Measurements from ENCODE around the gene ZNF273.
"Not testable (repeated sequence)": the region's sequence is repeated elsewhere in the genome, so short reads cannot be mapped to it uniquely, and the experiment has no call there.

The ZNF273 gene

DNA sequence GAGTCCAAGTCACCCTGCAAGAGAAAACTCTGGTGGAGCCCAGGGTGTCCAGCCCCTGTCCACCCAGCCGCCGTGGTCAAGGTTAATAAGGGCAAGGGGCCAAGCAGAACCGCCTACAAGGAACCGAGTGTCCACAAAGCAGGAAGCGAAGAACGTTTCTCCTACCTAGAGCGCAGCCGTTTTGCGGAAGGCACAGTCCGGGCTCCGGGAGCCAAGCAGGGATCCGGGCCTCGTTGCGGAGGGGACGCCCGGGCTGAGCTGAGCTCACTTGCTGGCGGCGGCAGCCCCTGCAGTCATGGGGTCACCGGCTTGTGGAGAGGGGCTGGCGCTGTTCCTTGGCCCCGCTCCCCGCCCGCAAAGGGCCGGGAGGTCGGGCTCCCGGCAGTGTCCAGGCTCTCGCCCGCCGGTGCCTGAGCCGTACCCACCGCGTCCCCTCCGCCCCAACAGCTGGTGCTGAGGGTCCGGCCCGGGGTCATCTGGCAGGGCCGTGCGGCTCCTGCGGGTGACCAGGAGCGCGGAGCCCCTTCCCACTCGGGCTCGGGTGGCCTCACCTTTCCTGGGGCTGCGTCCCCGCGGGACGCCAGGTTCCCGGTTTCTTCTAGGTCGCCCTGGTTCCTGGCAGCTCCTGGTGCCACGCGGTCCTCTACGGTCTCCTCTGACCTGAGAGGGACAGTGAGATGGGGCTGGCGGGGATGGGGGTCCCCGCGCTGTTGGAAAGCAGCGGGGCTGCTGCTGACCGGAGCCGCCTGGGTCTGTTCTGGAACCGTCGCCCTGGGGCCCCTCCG is 14.0 kb upstream of the ZNF273 start:
- DNase-seq (ENCODE audit: low read depth) = no peak

DNA sequence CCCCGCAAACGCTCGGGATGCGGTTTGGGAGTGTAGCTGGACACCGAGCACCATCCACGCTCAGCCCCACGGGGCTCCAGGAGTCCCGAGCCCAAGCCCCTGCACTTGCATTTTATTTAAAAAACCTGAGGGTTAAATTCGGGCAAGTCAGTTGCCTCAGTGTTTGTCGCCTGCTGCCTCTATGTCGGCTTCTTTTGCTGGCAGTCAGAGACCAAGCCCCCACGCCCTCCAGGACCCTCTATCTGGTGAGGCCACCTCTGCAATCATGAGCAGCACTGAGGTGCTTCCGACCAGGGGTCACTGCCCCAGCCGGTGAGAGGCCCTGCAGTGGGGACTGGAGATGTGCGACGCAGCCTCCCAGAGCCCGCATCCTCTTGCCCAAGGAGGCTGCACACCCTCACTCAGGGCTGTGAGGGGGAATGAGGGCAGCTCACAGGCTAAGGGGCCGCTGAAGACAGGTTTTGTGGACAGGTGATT is 13.3 kb upstream of the ZNF273 start:
- no peak for DNase-seq (ENCODE audit: low read depth)

DNA sequence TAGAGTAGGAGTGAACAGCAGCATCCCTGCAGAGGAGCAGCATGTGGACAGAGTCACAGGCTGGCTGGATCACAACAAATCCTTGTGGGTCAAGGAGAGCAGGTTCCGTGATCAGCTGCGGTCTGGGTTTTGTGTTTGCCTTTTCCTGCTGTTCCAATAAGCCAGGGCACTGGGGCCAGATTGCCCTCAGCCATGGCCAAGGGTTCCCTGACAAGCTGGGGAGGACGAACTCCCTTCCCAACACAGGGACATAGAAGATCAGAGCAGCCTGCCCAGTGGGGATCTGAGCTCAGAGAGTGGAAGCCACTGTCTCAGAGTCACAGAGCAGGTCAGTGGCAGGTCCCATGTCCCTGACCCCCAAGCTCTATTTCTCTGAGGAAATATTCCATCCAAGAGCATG is 12.8 kb upstream of the ZNF273 start:
- not testable (repeated sequence) for DNase-seq (ENCODE audit: low read depth)

DNA sequence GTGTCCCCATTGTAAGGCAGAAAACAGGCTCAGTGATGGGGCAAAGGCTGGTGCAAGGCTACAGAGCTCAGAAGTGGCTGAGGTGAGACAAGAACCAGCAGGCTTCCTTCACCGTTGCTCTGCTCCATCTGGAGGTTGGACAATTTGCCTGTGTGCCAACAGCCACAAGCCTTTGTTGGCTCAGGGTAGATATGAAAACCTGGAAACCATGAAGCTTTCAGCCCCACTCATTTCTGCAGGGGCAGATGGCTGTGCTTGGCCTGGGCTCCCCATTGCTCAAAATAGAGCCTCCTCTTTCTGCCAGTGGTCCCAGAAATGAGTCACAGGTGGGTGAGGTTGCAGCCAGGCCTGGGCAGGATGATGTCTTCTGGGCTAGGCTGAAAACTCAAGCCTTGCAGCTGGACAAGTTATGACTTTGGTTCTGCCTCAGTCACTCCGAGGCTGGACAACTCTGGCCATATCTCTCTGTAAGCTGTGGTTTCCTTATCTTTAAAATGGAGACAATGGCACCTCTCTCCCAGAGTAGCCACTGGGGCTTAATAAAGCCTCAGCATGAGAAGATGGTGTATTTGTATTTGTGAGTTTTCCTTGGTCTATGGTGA is 12.2 kb upstream of the ZNF273 start:
- DNase-seq (ENCODE audit: low read depth) = no peak

GRCh38 chr7:64891363-64892081 is 11.6 kb upstream of the ZNF273 start:
- DNase-seq (ENCODE audit: low read depth) = not testable (repeated sequence)

DNA sequence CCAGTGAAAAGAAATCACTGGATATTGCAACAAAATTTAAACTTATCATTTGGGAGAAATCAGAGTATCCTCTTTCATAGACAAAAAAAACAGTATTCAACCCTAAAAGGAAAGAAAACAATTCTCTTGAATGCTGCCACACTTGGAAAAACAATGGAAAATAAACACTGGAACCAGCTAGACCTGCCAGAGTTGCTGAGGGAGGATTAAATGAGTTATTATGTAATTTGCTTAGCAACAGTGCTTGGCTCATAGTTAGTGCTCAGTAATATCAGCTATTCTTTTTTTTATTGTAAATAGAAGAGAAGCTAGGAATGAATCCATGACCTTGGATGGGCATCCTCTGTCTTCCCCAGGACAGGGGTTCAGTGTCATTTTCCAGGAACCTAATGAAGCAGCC is 11.0 kb upstream of the ZNF273 start:
- DNase-seq (ENCODE audit: low read depth) = no peak

DNA sequence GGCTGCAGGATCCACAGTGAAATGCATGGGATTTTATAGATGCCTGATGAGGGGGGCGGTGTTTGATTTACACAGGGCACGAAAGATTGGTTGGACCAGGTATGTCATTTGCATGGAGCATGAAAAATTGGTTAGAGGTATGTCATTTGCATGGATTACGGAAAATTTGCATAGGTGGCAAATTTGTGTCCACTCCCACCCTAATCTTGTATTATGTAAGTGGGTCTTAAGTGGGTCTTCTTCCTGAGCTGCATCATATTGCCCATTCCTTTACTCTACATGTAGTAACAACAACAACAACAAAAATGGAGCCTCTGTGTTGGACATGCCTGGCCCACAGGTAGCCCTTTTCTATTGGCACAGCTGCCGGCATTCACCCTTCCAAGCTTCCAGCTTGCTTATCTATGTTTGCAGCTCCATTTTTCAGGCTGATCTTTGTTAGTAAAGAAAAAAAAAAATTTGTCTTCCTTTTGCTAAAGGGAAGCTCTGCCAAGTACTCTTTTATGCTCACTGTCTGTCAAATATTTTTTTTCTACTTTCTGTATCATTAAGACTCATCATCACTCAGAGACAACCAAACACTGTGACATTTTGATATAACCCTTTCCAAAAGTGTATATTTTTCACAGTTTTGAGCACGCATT is 10.3 kb upstream of the ZNF273 start:
- no peak for DNase-seq (ENCODE audit: low read depth)

DNA sequence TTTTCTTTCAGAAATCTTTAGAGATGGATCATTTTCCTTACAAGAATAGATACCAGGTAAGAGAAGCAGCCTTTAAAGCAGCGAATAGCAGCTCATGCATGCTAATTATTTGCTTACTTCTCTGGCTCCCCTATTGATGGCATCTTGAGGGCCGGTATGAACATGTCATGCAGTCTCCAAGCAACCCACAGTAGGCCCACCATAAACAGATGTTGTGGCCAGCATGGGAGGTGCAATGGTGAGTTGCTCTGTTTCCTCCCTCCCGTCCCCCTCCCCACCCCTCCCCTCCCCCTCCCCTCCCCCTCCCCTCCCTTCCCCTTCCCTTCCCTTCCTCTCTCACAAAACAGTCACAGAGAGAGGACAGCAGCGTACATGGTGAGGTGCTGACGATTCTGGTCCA is 9.7 kb upstream of the ZNF273 start:
- DNase-seq (ENCODE audit: low read depth) = no peak

GRCh38 chr7:64902461-64902805 is 640 bp upstream of the ZNF273 start:
- not testable (repeated sequence) for DNase-seq (ENCODE audit: low read depth)

DNA sequence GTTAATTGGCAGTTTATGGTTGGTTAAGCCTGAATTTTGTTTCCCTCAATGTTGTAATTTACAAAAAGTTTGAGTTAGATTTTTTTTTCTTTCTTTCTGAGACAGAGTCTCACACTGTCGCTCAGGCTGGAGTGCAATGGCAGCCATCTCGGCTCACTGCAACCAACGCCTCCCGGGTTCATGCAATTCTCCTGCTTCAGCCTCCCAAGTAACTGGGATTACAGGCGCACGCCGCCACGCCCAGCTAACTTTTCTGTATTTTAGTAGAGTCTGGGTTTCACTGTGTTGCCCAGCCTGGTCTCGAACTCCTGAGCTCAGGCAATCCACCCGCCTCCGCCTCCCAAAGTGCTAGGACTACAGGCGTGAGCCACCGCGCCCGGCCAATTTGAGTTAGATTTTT is 935 bp downstream of the ZNF273 start:
- DNase-seq (ENCODE audit: low read depth) = no peak

- no peak for DNase-seq (ENCODE audit: low read depth)
These were observed 2.1 kb downstream of the ZNF273 start for GRCh38 chr7:64905133-64905532.

DNA sequence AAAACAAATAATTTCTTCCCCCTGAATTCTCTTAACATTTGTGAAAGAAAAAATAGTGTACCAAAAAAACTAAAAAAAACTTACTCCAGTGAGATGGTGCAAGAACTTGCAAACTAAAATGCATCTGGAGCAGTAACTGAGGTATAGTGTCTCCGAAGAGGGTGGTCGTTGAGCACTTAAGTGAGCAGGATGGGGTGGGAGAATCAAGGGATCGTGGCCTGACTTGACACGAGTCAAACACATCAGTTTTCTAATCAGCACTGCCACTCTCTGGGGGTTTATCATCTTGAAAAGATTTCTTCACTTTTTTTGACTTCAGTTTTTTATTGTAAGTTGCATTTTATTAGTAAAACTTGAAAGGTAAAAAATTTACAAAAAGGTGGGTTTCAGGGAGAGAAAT is 2.5 kb downstream of the ZNF273 start:
- no peak for DNase-seq (ENCODE audit: low read depth)

DNA sequence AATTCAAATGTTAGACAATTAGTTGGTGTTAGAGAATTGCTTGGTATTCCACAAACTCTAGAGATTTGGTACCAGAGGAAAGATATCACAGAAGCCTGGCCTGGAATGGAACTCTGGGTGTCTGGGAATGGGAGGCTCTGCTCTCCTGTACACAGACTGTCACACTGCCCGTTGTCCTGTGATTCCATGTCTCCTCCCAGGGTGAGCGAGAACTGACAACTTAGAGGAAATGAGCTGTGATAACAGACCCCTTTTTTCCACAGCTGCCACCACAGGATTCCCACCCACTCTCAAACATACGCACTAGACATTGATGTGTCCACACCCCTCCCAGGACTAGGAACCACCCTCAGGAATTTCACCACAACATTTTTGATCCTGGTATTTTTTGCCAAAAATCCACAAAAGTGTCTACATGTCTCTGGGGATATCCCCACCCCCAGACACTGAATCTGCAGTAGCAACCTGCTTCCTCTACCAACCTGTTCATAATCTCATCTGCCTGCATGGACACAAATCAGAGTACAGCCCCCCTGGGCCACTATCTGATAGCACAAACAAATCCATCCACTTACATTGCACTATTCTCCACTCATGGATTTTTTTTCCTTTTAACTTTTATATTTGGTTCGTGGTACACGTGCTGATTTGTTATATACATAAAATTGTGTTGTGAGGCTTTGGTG is 4.7 kb downstream of the ZNF273 start:
- DNase-seq (ENCODE audit: low read depth) = peak; percentile 8

DNA sequence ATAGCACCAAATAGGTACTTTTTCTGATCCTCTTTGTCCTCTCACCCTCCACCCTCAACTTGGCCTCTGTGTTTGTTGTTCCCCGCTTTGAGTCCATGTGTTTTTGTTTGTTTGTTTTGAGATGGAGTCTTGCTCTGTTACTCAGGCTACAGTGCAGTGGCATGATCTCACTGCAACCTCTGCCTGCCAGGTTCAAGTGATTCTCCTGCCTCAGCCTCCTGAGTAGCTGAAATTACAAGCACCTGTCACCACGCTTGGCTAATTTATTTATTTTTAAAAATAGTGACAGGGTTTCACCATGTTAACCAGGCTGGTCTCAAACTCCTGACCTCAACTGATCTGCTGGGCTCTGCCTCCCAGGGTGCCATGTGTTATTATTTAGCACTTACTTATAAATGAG is 5.3 kb downstream of the ZNF273 start:
- DNase-seq (ENCODE audit: low read depth) = no peak

DNA sequence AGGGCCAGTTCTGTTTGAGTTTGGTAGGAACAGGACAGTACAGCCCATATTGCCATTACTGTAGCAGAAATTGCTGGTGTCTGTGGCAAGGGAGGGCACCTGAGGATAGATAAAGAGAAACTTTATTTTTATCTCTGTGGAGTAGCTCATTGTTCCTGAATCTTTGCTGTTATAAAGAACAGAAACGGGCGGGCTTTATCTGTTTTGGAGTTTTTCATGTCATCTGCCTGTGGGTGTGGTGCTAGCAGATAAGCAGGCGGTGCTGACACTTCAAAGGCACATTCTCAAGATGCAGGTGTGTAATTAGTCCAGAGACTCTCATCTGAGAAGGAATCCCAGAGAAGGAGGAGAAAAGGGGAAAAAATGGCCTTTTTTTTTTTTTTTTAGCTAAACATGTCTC is 11.5 kb downstream of the ZNF273 start:
- no peak for DNase-seq (ENCODE audit: low read depth)

- not testable (repeated sequence) for DNase-seq (ENCODE audit: low read depth)
These were observed 12.2 kb downstream of the ZNF273 start for GRCh38 chr7:64915301-64915700.

- DNase-seq (ENCODE audit: low read depth) = not testable (repeated sequence)
These were observed 25.4 kb downstream of the ZNF273 start for GRCh38 chr7:64928252-64929187.

DNA sequence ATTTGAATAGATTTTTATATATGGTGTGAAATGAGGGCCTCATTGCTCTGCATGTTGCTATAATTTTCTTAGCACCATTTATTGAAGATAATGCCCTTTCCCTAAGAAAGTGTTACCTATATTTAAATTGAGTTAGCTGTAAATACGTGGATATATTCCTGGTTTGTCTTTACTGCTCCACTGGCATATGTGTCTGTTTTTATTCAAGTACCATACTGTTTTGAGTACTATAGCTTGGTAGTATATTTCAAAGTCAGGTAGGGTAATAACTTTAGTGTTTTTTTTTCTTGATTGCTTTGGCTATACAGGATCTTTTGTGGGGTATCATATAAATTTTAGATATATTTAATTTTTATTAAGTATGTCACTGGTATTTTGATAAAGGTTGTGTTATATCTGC is 31.4 kb downstream of the ZNF273 start:
- no peak for DNase-seq (ENCODE audit: low read depth)

DNA sequence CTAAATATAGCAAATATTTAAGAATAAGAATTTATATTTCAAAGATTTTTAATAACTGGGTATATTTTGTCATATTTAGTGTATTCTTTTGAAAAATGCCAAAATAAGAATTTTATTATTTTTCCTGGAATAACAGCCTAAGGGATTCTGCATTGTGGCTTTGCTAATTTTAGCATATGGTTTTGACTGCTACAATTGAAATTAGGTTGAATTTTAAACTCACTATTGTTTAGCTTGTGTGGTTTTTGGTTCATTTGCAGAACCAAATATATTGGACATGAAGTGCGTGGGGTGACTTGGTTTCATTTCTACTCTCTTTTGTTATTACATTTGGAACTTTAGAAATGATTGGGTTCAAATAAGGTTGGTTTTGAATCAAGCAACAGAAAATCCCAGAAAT is 35.5 kb downstream of the ZNF273 start:
- DNase-seq (ENCODE audit: low read depth) = no peak

DNA sequence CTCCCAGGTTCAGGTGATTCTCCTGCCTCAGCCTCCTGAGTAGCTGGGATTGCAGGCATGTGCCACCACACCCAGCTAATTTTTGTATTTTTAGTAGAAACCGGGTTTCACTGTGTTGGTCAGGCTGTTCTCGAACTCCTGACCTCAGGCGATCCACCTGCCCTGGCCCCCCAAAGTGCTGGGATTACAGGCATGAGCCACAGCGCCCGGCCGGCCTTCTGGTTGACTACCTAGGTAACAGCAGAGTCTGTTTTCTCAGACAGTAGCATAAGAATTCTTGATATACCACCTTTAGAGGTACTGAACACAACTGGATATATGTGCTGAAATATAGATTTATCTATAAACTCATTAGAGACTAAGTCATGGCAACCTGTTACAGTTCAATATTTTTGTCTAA is 36.9 kb downstream of the ZNF273 start:
- DNase-seq (ENCODE audit: low read depth) = not testable (repeated sequence)
